A673 (cell line): ENCODE results near the gene PLA2G6.

Source experiments
- CTCF ChIP-seq: fragments of 300-800, 200-600 bp; sonication (generic); conservative IDR thresholded peaks from 2 replicates; pipeline ENCODE4 v1.5.1; 2017; ENCODE audit warnings: low read depth, mild to moderate bottlenecking, antibody characterized with exemption, low read length, moderate library complexity, mixed read lengths
- EZH2 ChIP-seq: fragments of 200-600 bp; sonication (generic); IDR thresholded peaks from 2 replicates; pipeline ENCODE4 v1.6.1; 2017; ENCODE audit warnings: borderline replicate concordance, low read depth, mild to moderate bottlenecking, mixed read lengths, antibody characterized with exemption, low read length; ENCODE audit not compliant: poor library complexity, severe bottlenecking

GRCh38 chr22:38083931-38084631 is 97.5 kb downstream of the PLA2G6 start, which contains the start of gene SLC16A8:
- TF ChIP-seq CTCF (no peak), EZH2 (no peak)
